Lower lobe of right lung (tissue), 2 donors: Measurements from ENCODE around the gene HBP1. TPM values are rescaled to one million over a fixed set of nuclear protein-coding genes. Genes with fewer than 3 reads are reported as not detected.
A peak's percentile ranks its signal among the peaks of the same experiment; 100 is the strongest.
"Not testable (repeated sequence)": the region's sequence is repeated elsewhere in the genome, so short reads cannot be mapped to it uniquely, and the experiment has no call there.

Experiments
- ATAC-seq, 2 donors: fragments of 200-7000 bp; cut with Tn5 transposase; one replicate each; pipeline ENCODE4 v1.9.1; 2020 to 2022; ENCODE audit warnings: mild to moderate bottlenecking in 2 of 2, moderate library complexity in 2 of 2
- DNase-seq: peaks from one replicate; pipeline ENCODE4 v3.0.0-alpha.2; 2020
- H3K27ac ChIP-seq: fragments of 200-600 bp; one replicate; pipeline ENCODE4 v1.8.0; 2022
- H3K27me3 ChIP-seq: fragments of 200-600 bp; one replicate; pipeline ENCODE4 v1.8.0; 2022; ENCODE audit warnings: low read depth
- H3K36me3 ChIP-seq: fragments of 200-600 bp; one replicate; pipeline ENCODE4 v1.8.0; 2022; ENCODE audit warnings: mild to moderate bottlenecking
- H3K4me1 ChIP-seq: fragments of 200-600 bp; one replicate; pipeline ENCODE4 v1.8.0; 2022
- H3K4me3 ChIP-seq: fragments of 200-600 bp; one replicate; pipeline ENCODE4 v1.8.0; 2022; ENCODE audit warnings: mild to moderate bottlenecking
- H3K9me3 ChIP-seq: fragments of 200-600 bp; one replicate; pipeline ENCODE4 v1.8.0; 2022
- intact Hi-C: fragments of 100-400 bp; cut with DNase I; formaldehyde crosslinking; loops from one replicate; pipeline ENCODE4 v1.11.0; 2022
- total RNA-seq: library from RNA; stranded (reverse); fragmentation: NEBNext Ultra II Directional; extraction: Animal tissue kit (Norgen Biotek cat#: 25700); gene quantifications from one replicate; pipeline ENCODE4 v1.2.1, GENCODE V29; 2021
- TF ChIP-seq, protein P1 (sequence below): fragments of 200-600 bp; IDR thresholded peaks from one replicate; pipeline ENCODE4 v1.8.0; 2022; ENCODE audit warnings: antibody characterized with exemption, mild to moderate bottlenecking
- donor health status: DM: no; HTN: yes; CAD: no; lungs with severe emphysema.

Gene HBP1
- total RNA-seq, 1 donor from 2014 or later, result 81.9 TPM

GRCh38 chr7:107138696-107139420 is 29.9 kb upstream of the HBP1 start:
- no peaks in the 10 kb centered on the region for H3K4me1 ChIP-seq
- no peak for ATAC-seq
- TF ChIP-seq, protein P1, sequence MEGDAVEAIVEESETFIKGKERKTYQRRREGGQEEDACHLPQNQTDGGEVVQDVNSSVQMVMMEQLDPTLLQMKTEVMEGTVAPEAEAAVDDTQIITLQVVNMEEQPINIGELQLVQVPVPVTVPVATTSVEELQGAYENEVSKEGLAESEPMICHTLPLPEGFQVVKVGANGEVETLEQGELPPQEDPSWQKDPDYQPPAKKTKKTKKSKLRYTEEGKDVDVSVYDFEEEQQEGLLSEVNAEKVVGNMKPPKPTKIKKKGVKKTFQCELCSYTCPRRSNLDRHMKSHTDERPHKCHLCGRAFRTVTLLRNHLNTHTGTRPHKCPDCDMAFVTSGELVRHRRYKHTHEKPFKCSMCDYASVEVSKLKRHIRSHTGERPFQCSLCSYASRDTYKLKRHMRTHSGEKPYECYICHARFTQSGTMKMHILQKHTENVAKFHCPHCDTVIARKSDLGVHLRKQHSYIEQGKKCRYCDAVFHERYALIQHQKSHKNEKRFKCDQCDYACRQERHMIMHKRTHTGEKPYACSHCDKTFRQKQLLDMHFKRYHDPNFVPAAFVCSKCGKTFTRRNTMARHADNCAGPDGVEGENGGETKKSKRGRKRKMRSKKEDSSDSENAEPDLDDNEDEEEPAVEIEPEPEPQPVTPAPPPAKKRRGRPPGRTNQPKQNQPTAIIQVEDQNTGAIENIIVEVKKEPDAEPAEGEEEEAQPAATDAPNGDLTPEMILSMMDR, result no peak

DNA sequence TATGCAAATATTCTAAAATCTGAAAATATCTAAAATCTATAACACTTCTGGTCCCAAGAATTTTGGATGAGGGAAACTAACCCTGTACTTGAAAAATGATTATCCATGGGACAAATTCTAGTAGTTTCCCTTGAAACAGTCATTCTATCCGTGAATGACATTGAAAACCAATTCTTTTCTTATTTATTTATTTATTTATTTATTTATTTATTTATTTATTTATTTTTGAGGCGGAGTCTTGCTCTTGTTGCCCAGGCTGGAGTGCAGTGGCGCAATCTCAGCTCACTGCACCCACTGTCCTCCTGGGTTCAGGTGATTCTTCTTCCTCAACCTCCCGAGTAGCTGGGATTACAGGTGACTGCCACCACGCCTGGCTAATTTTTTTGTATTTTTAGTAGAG is 24.9 kb upstream of the HBP1 start:
- intact Hi-C loops, DNase-seq, H3K4me1 ChIP-seq, H3K36me3 ChIP-seq, H3K27ac ChIP-seq, ATAC-seq, H3K27me3 ChIP-seq, H3K4me3 ChIP-seq, H3K9me3 ChIP-seq: not testable (repeated sequence)

More at GRCh38 chr7:107138696-107139420, 29.9 kb upstream of the HBP1 start:
- H3K36me3 ChIP-seq, result no peaks in the 10 kb centered on the region
- intact Hi-C loops, result no loop called here
- H3K27ac ChIP-seq, result no peak overlapping the region
- DNase-seq, result no peak
- H3K4me3 ChIP-seq, result no peak overlapping the region
- H3K27me3 ChIP-seq, result no peaks in the 10 kb centered on the region
- H3K9me3 ChIP-seq, result no peaks in the 10 kb centered on the region

DNA sequence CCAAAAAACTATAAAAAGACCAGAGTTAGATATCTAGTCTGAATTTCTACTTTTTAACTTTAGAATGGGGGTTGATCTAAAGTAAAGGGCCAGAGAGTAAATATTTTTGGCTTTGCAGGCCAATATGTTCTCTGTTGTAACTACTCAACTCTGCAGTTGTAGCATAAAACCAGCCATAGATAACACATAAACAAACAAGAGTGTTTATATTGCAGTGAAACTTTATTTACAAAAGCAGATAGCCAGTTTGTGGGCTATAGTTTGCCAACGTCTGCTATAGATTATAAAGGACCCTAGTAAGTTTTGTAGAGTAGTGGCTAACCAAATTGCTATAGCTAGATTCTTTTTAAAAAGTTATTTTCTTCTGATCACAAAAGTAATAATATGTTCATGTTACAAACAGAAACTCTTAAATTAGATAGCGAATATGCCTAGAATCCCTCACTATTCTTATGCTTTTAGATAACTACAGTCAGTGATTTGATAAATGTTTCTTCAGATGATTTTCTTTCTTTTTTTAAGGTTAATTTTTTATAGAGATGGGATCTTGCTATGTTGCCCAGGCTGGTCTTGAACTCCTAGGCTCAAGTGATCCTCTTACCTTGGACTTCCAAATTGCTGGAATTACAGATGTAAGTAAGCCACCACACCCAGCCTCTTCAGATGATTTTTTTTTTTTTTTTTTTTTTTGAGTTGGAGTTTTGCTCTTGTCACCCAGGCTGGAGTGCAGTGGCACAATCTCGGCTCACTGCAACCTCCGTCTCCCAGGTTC is 23.6 kb upstream of the HBP1 start:
- H3K27me3 ChIP-seq, result no peaks in the 10 kb centered on the region
- H3K9me3 ChIP-seq, result no peaks in the 10 kb centered on the region
- intact Hi-C loops, result loop anchor here (5.0 kb wide), 1 partner anchor 198 kb away; no protein-coding TSS in a partner anchor
- H3K4me3 ChIP-seq, result no peak overlapping the region
- no peaks in the 10 kb centered on the region for H3K36me3 ChIP-seq
- ATAC-seq, result no peak
- H3K27ac ChIP-seq, result no peak overlapping the region
- TF ChIP-seq, protein P1, result no peak
- no peak for DNase-seq
- peaks cover 7% of the 10 kb centered on the region for H3K4me1 ChIP-seq

DNA sequence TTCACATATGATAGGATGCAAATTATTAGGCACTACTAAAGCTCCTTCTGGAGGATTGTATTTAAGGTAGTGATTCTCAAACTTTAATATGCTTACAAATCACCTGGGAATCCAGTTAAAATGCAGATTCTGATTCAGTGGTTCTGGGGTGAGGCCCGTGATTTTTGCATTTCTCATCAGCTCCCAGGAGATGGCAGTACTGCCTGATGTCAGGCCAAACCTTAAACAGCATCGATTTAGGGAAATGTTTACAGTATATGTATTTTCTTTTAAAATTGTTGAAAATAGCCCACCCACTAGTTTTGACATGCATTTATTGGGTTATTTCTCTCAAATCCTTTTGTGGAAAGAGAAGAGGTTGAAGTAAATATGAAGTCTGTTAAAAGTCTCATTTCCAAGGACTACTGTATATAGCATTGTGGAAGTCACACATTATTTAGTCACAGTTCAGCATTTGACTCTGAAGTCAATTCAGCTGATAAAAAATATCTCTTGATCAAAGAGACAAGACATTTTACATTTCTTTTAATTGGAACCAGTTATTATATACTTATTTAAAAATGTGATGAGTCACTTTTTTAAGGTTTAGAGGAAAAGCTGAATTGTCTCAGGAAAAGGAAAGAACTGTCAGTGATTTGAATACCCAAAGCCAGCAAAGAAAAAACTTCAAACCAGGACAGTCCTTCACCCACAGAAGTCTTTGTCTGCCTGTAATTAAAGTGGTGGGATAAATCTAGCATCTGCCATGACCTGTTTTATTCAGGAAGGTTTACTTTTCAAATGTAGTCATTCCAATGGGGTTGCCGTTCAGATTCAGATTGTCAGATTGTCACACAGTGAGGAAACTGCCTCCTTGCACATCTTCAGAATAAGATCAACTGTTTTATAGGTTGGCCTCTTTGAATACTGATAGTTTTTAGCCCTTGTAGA is 21.1 kb upstream of the HBP1 start:
- ATAC-seq, result peak; percentile 80 to 88
- Histone ChIP-seq H3K4me1 (peaks cover 7% of the 10 kb centered on the region), H3K4me3 (no peak overlapping the region), H3K9me3 (no peaks in the 10 kb centered on the region), H3K27me3 (no peaks in the 10 kb centered on the region), H3K27ac (no peak overlapping the region), H3K36me3 (no peaks in the 10 kb centered on the region)
- no peak for DNase-seq
- TF ChIP-seq, protein P1, result peak; percentile 69
- intact Hi-C loops, result loop anchor here (5.0 kb wide), 1 partner anchor 200 kb away; no protein-coding TSS in a partner anchor

- intact Hi-C loops, result loop anchor here (5.0 kb wide), 1 partner anchor 201 kb away; no protein-coding TSS in a partner anchor
Observed at GRCh38 chr7:107148721-107149120, 20.1 kb upstream of the HBP1 start.

More at GRCh38 chr7:107148721-107149120, 20.1 kb upstream of the HBP1 start:
- no peak overlapping the region for H3K27ac ChIP-seq
- H3K4me3 ChIP-seq, result no peak overlapping the region
- no peaks in the 10 kb centered on the region for H3K27me3 ChIP-seq
- no peak for DNase-seq
- no peaks in the 10 kb centered on the region for H3K36me3 ChIP-seq
- H3K4me1 ChIP-seq, result peaks cover 7% of the 10 kb centered on the region
- TF ChIP-seq, protein P1, result no peak
- no peak for ATAC-seq
- no peaks in the 10 kb centered on the region for H3K9me3 ChIP-seq
